Measurements from ENCODE around the gene B3GAT2. TPM values are rescaled to one million over a fixed set of nuclear protein-coding genes. Genes with fewer than 3 reads are reported as not detected.

B3GAT2 gene
- total RNA-seq, 1 experiment from 2014 or later = not detected

DNA sequence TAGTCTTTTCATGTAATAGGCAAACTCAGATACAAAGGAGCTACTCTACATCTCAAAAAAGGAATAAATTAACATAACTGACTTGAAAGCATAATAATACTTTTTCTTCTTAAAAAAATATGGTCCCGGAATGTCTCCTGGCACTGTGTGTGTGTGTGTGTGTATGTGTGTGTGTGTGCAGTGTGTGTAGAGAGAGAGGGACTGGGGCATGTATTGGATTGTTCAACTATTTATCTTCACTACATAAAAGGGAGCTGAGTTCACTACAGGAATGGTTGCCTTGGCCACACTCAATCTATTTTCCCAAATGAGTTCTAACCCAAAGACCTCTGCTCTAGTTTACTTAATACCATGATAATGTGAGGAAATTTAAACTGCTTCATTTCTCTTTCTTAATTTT, 51.1 kb downstream of the B3GAT2 start:
- no peak for DNase-seq (ENCODE audit: low read depth)
- in situ Hi-C loops (cut with HindIII; ENCODE audit: low pct_unique_long_range_greater_than_20kb, low sequenced_read_pairs) = no loop called here

DNA sequence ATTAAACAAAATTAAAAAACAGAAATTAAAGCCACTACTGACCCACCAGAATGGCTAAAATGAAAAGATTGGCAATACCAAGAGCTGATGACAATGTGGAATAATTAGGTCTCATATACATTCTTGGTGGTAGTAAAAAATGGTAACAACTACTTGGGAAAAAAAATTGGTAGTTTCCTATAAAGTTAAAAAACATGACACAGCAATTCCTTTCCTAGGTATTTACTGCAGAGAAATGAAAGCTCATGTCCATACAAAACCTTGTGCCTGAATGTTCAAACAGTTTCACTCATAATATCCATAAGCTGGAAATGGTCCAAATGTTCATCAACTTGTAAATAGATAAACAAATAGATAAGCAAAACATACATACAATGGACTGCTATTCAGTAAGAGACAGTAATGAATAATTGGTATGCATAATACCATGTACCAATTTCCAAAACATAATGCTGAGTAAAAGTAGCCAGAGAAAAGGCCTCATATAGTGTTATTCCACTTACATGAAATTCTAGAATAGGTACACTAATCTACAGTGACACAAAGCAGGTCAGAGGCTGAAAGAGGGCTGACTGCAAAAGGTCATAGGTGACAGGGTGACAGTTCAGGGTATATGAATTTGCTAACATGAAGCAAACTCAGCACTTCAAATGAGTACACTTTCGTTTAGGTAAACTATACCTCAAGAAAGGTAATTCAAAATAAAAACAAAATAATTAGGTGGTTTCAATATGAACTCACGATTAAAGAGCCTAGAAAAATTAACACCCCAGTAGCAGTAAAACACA, 53.0 kb downstream of the B3GAT2 start:
- no peak for DNase-seq (ENCODE audit: low read depth)
- in situ Hi-C loops (cut with HindIII; ENCODE audit: low pct_unique_long_range_greater_than_20kb, low sequenced_read_pairs) = no loop called here

DNA sequence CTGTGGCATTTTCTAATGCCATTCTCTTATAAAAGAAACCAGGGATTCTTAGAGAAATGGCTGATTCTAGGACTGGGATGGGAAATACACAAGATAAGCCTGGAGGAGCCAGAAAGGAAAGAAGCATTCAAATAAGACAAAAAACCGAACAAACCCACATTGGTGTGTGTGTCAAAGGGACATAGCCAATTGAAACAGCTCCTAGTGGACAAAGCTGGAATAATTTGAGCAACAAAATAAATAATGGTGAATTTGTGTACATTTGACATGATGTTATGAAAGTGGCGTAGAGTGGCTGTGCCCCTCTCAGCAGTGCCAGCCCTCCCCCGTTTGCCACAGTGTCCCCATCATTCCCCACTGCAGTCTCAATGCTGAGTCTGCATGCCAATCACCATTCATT, 55.5 kb downstream of the B3GAT2 start:
- no peak for DNase-seq (ENCODE audit: low read depth)
- in situ Hi-C loops (cut with HindIII; ENCODE audit: low pct_unique_long_range_greater_than_20kb, low sequenced_read_pairs) = no loop called here

DNA sequence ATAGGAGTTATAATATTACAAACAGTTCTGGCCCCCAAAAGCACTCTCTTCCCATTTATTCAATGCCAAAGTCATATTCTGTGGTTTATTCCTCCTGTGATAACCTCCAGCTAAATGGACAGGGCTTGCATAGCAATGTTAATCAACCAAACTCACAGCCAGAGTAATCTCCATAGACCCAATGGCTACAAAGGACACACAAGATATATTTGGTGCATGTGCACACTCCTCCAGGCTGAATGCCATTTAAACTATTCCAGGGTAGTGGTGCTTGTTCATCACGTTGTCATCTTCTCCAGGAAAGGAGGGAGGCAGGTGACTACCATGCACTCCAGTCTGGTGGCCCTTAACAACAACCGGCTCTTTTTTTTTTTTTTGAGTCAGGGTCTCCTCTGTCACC, 56.8 kb downstream of the B3GAT2 start:
- no peak for DNase-seq (ENCODE audit: low read depth)
- in situ Hi-C loops (cut with HindIII; ENCODE audit: low pct_unique_long_range_greater_than_20kb, low sequenced_read_pairs) = no loop called here

DNA sequence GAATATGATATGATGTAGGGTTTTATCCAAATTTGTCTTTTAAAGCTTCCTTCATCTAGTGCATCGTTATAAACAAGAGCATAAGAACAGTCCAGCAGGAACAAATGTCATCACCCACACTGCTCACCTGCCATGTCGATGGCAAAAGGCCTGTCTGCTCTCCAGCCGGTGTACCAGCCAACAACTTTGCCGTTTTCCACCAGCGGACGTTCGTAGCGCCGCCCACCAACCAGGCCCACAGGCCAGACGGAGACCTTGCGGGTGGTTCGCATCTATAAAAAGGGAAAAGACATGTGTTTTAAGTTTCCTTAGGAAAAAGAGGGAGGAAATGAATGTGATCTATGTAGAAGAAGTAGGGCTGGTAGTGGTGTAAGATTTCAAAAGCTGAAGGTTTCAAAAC, 62.9 kb downstream of the B3GAT2 start:
- no peak for DNase-seq (ENCODE audit: low read depth)
- in situ Hi-C loops (cut with HindIII; ENCODE audit: low pct_unique_long_range_greater_than_20kb, low sequenced_read_pairs) = no loop called here

DNA sequence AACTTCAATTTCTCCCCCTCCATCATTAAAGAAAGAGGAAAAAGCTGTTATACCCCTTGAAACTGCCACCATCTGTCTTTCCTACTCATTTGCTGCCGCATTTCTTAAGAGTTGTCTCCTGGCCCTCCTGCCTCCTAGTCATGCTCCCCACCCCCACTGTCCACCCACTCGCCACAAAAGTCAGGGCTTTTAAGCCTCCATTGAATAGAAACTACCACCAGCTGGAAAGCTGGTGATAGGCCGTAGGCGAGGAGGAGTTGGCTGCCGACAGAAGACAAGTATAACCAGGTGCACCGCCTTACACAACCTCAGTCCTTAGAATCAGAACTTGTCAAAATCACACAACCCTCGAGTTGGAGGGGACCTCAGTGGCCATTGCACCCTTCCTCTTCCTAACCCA, 67.6 kb downstream of the B3GAT2 start:
- in situ Hi-C loops (cut with HindIII; ENCODE audit: low pct_unique_long_range_greater_than_20kb, low sequenced_read_pairs) = no loop called here

DNA sequence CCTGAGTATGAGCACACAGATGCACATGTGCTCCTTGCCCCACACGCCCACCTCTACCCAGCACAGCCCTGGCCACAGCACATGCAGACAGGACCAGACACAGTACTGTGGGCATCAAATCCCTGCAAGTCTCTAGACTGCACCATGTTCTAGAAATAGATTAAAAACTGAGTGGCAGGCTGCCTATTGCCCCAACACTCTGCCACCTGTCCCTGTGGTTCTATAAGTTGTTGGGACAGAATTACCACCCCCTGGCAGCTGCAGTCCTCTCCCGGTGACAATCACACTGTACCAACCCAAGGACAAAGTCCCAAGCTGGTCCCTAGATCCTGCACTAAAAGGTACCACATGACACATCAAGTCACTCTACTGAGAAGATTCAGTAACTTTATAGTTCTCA, 70.2 kb downstream of the B3GAT2 start:
- no peak for DNase-seq (ENCODE audit: low read depth)
- in situ Hi-C loops (cut with HindIII; ENCODE audit: low pct_unique_long_range_greater_than_20kb, low sequenced_read_pairs) = no loop called here

More for the DNA sequence above, 67.6 kb downstream of the B3GAT2 start:
- DNase-seq (ENCODE audit: low read depth) = no peak

DNA sequence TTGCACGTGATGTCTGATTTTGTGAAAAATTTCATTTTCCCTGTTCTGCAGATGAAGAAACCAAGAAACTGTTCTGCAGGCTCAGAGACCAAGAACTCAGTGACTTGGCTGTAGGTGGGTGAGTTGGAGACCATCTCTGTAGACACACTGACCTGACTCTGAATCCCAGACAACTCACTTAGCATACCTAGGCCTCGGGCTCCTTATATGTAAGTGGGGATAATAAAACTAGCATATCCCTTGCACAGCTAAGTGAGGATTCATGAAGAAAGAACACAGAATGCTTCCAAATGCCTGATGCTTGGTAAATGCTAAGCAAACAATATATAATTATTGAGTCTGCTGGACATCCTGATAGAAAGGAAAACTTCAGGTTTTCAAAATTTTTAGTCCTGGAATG, 70.8 kb downstream of the B3GAT2 start:
- in situ Hi-C loops (cut with HindIII; ENCODE audit: low pct_unique_long_range_greater_than_20kb, low sequenced_read_pairs) = no loop called here
- no peak for DNase-seq (ENCODE audit: low read depth)

DNA sequence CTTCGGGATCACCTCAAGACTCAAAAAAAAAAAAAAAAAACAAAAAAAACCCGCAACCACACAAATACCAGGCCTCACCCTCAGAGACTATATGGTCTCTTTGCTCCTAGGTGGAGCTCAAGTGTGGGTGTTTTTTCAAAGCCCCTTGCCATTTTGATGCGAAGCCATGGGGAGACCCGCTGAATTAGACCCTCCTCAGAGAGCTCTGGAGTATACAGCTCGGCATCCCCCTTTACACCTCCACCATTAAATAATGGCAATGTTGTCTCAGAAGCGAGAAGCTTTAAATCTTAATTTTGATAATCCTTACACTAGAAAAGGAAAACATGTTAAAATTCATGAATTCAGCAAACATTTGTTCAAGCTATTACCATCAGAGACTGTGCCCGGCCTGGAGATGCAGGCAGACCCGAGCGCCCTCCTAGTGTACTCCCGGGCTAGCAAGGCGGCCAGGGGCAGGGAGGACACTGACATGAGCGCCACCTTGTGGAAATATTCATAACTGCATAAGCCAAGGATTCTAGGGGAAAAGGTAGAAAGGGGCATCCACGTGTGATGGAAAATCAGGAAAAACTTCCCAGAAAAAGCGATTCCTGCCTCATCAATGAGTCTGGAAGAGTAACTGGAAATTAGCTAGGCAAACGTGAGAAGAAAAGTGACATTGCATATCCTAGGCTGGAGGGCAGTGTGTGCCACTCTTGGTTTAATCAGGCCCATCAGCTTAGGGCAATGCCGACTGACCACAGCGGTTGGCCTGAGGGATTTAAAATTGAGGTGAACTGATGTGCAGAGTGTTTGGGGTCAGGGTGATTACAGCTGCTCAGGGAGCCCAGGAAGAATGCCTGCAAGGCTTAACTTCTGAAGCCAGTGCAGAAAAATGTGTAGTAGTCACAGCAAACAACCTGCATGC, 72.5 kb downstream of the B3GAT2 start:
- in situ Hi-C loops (cut with HindIII; ENCODE audit: low pct_unique_long_range_greater_than_20kb, low sequenced_read_pairs) = no loop called here
- peak; percentile 50 for DNase-seq (ENCODE audit: low read depth)

DNA sequence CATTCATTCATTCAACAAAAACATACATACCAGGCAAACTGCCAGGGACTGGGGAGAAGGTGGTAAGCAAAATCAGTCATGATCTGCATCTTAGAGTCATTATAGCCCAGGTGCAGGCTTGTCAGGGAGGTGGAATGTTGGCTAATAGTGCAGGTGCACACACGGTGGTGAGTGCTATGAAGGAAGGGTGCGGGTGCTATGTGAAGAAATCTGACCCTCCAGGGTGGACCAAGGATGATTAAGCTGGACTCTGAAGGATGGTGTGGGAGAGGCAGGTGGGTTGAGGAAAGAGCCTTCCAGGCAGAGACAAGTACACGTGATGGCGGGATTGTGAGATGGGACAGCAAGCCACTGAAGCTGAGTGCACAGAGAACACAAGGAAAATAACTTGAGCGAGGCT, 77.4 kb downstream of the B3GAT2 start:
- in situ Hi-C loops (cut with HindIII; ENCODE audit: low pct_unique_long_range_greater_than_20kb, low sequenced_read_pairs) = no loop called here
- DNase-seq (ENCODE audit: low read depth) = no peak

DNA sequence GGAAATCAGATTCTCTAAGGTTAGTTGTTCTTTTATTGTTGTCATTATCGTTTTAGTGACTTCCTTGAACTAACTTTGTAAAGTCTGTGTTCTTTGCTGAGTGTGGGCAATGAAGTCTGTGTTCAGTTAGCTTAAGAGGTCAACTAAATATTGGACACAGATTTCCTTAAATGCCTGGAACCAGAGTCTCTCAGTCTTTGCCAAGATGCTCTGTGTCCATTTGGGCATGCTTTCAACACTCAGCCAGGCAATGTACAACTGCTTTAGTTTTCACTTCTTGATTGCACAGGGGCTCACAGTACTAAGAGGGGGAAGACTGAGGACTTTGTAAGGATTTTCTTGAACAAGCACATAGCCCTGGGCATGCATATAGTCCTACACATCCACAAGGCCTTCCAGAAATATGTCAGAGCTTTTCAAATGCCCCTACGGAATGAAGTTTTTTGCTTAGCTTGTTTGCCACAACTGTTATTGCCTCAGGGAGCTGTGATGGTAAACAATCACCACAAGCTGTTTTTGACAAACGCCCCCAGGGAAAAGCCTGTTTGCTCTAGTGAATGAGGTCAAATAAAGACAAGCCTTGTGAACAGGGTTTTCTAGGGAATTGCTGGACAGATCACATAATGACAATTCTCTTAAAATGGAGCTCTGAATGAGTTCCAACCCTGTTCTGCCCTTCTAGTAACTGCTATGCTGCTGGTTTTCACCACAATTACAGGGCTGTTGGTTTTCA, 82.5 kb downstream of the B3GAT2 start:
- in situ Hi-C loops (cut with HindIII; ENCODE audit: low pct_unique_long_range_greater_than_20kb, low sequenced_read_pairs) = no loop called here
- no peak for DNase-seq (ENCODE audit: low read depth)

DNA sequence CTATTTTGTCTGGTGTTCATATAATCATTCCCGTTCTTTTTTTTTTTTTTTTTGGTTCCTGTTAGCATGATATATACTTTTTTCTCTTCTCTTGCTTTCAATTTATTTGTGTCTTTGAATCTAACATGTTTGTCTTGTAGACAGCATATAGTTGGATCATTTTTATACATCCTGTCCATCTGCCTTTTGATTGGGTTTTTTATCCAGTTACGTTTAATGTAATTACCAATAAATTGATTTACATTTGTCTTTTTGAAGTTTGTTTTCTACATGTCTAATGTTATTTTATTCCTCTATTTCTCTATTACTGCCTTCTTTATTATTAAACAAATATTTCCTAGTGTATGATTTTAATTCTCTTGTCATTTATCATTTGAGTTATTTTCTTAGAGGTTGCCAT, 84.4 kb downstream of the B3GAT2 start:
- no peak for DNase-seq (ENCODE audit: low read depth)
- in situ Hi-C loops (cut with HindIII; ENCODE audit: low pct_unique_long_range_greater_than_20kb, low sequenced_read_pairs) = no loop called here

DNA sequence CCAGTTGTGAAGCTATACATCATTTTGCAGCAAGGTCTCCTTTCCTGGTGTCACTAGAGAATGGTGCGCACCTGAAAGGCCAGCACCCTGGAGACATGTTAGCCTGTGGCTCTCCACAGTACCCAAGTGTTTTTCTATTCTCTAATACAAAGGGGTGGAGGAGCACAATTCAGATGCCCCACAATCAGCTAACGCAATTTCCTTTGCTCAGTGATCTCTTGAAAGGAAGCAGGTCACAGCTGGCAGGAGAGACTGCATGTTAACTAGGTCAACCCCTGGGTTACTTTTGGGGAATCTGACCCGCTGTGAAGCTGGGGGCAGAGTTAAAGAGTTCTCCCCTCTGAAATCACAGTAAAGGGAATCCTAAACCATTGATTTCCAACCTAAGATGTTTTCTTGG, 92.5 kb downstream of the B3GAT2 start:
- no peak for DNase-seq (ENCODE audit: low read depth)
- in situ Hi-C loops (cut with HindIII; ENCODE audit: low pct_unique_long_range_greater_than_20kb, low sequenced_read_pairs) = no loop called here

DNA sequence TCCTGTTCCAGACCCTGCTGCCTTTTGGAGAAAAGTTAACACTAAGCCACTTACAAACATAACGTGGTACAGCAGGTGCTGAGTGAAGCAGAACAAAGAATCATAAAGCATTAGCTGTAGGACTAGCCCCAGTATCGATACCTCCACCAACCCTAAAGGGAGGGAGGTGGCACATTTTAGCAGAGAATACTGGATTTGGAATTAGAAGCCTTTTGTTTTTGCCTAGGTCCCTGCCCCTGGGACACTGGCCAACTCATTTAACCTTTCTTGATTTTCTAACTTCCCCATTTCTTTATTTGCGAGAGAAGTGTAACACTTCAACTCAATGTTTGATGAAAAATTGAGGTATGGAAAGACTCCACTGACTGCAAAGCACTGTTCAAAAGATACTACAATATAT, 93.5 kb downstream of the B3GAT2 start:
- no peak for DNase-seq (ENCODE audit: low read depth)
- in situ Hi-C loops (cut with HindIII; ENCODE audit: low pct_unique_long_range_greater_than_20kb, low sequenced_read_pairs) = no loop called here

DNA sequence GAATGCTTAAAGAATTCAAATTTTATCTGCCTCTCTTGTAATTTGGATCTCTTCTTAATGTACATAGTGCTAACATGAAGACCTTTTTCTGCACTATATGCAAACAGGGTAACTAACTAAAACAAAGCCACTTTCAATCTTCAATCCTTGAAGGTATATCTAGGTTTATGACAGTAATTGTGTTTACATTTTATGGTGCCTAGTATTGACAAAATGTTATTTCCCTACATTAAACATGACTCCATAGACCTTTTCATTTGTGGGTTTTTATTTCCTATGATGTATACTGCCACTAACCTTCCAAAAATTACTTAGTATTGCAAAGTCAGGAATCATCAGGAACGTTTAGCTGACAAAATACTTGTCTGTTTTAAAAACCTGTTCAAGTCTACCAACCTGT, 95.9 kb downstream of the B3GAT2 start:
- in situ Hi-C loops (cut with HindIII; ENCODE audit: low pct_unique_long_range_greater_than_20kb, low sequenced_read_pairs) = no loop called here
- DNase-seq (ENCODE audit: low read depth) = no peak

DNA sequence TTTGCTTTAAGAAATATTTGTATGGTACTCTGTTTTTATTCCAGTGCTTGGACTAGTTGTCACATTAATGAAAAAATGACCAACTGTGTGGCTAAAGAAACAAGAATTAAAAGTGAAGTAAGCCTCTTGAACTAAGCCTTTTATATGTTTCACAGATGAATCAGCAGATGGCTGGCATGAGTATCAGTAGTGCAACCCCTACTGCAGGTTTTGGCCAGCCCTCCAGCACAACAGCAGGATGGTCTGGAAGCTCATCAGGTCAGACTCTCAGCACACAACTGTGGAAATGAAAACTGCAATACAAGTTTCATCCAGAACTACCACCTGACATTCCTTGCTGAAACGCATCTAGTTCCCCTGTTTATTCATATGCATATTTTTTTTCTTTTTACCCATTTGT, 96.8 kb downstream of the B3GAT2 start:
- in situ Hi-C loops (cut with HindIII; ENCODE audit: low pct_unique_long_range_greater_than_20kb, low sequenced_read_pairs) = no loop called here
- DNase-seq (ENCODE audit: low read depth) = no peak

DNA sequence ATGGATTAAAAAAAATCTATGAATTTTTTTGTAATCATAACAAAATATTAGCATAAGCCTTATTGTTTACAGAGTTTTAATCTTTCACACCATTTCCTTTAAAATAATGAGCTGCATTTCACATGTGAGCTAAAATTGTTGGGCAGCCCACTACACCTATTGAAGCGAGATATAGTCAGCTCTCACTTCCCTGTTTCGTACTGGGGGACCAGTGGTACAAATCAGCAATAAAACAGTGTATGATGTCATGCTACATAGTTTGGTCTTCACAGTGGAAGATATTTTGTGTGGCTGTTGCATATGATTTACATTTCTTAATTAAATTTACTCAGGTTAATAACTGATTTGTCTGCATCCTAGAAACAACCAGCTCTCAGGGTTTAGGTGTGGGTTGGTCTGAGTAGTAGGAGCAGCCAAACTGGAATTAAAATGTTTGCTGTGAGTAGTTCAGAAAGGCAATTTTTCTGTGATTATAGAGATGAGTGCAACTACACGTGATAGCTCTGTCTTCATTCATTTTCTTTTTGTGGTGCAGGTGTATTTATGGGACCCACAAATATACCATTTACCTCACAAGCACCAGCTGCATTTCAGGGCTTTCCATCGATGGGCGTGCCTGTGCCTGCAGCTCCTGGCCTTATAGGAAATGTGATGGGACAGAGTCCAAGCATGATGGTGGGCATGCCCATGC, 99.3 kb downstream of the B3GAT2 start:
- in situ Hi-C loops (cut with HindIII; ENCODE audit: low pct_unique_long_range_greater_than_20kb, low sequenced_read_pairs) = no loop called here
- no peak for DNase-seq (ENCODE audit: low read depth)

DNA sequence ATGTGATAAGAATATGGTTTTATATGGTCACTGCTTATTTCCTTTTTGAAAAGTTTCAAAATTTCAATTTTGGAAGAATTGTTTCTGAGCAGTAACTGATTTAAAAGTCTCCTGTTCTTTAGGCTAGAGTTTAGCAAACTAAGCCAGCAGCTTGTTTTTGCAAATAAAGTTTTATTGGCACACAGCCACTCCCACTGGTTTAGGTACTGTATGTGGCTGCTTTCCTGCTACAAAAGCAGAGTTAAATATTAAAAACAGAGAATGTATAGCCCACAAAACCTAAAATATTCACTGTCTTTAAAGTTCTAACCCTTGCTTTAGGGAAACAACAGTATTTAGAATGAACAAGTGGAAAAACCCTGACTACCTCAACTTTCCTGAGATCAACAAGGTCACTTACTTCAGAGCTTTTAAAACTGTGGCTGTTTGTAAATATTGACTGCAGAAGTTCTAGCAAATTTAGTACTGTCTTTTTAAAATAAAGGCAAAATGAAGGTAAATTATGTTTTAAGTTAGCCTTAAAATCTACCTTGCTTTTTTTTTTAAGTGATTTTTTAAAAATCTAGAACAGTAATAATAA, 104.1 kb downstream of the B3GAT2 start:
- in situ Hi-C loops (cut with HindIII; ENCODE audit: low pct_unique_long_range_greater_than_20kb, low sequenced_read_pairs) = no loop called here

More for the DNA sequence above, 104.1 kb downstream of the B3GAT2 start:
- no peak for DNase-seq (ENCODE audit: low read depth)
